Cardiac ventricle fibroblast (primary cell): Measurements from ENCODE around the gene RUSC2. TPM values are rescaled to one million over a fixed set of nuclear protein-coding genes. Genes with fewer than 3 reads are reported as not detected.

ENCODE experiments used
- total RNA-seq: library from RNA; depleted of rRNA; stranded (reverse); fragments of >200 nt; gene quantifications from 2 replicates; pipeline ENCODE4 v1.2.3, GENCODE V29; 2015

Gene RUSC2, protein sequence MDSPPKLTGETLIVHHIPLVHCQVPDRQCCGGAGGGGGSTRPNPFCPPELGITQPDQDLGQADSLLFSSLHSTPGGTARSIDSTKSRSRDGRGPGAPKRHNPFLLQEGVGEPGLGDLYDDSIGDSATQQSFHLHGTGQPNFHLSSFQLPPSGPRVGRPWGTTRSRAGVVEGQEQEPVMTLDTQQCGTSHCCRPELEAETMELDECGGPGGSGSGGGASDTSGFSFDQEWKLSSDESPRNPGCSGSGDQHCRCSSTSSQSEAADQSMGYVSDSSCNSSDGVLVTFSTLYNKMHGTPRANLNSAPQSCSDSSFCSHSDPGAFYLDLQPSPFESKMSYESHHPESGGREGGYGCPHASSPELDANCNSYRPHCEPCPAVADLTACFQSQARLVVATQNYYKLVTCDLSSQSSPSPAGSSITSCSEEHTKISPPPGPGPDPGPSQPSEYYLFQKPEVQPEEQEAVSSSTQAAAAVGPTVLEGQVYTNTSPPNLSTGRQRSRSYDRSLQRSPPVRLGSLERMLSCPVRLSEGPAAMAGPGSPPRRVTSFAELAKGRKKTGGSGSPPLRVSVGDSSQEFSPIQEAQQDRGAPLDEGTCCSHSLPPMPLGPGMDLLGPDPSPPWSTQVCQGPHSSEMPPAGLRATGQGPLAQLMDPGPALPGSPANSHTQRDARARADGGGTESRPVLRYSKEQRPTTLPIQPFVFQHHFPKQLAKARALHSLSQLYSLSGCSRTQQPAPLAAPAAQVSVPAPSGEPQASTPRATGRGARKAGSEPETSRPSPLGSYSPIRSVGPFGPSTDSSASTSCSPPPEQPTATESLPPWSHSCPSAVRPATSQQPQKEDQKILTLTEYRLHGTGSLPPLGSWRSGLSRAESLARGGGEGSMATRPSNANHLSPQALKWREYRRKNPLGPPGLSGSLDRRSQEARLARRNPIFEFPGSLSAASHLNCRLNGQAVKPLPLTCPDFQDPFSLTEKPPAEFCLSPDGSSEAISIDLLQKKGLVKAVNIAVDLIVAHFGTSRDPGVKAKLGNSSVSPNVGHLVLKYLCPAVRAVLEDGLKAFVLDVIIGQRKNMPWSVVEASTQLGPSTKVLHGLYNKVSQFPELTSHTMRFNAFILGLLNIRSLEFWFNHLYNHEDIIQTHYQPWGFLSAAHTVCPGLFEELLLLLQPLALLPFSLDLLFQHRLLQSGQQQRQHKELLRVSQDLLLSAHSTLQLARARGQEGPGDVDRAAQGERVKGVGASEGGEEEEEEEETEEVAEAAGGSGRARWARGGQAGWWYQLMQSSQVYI (N-terminal part only)
- total RNA-seq = 15.7 and 17.8 TPM in 2 replicates

DNA sequence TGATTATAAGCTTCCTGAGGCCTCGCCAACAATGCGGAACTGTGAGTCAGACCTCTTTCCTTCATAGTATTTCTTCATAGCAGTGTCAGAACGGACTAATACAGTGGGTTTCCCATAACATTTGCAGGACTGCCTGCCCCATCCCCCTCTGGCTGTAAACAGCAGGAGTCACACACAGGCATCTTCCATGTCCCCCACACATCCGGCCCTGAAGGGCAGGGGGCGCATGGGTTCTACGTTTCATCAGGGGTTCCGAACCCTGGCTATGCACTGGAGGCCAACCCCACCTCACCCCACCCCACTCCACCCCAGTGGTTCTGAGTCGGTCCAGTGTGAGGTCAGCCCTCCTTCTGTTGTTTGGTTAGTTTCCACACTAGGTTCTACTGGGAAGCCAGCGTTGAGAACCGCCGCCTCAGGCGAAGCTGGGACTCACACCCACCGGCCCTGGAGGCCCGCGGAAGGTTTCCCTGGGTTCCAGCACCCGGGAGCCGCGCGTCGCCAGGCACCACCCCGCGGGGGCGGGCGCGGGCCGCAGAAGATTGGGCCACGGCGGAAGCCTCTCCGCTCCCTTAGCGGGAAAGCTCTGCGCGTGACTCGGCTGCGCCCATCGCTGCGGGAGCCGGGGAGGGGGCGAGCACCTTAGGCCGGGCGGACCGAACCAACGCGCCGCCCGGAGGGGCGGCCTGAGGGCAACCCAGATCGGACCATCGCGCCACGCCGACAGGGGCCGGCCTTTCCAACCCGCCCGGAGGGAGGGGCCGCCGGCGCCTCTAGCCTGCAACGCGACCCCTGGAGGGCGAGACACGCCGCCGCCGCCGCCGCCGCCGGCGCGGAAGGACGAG is at the start of gene RUSC2:
RUSC2 (plus strand) TSS at position 799 of the 842 bp plus-strand sequence. CDS start 56,411 bp downstream, outside the sequence.

Other genes starting within 250 kb of the RUSC2 start
- 17.8 and 21.0 TPM in 2 replicates for gene TESK1, start 115.2 kb downstream of the RUSC2 start, total RNA-seq
- 2.1 and 3.3 TPM in 2 replicates for gene CD72, start 128.3 kb downstream of the RUSC2 start, total RNA-seq
- gene SIT1, start 160.8 kb downstream of the RUSC2 start, total RNA-seq = not detected in 2 replicates
- 5,423 and 6,533 TPM in 2 replicates for gene RMRP, start 167.9 kb downstream of the RUSC2 start, total RNA-seq
- gene CCDC107, start 168.2 kb downstream of the RUSC2 start, total RNA-seq = 17.2 and 26.8 TPM in 2 replicates
- 0.19 and 0.34 TPM in 2 replicates for gene ARHGEF39, start 175.1 kb downstream of the RUSC2 start, total RNA-seq
- 3.5 and 3.9 TPM in 2 replicates for gene CA9, start 183.8 kb downstream of the RUSC2 start, total RNA-seq
- 721 and 812 TPM in 2 replicates for gene TPM2, start 199.8 kb downstream of the RUSC2 start, total RNA-seq
- 242 and 279 TPM in 2 replicates for gene TLN1, start 242.1 kb downstream of the RUSC2 start, total RNA-seq
- 51.6 and 54.9 TPM in 2 replicates for gene CREB3, start 242.6 kb downstream of the RUSC2 start, total RNA-seq